A673 (cell line): ENCODE measurements around the gene CTDSP2.

ENCODE experiments used
- CTCF ChIP-seq: fragments of 300-800, 200-600 bp; sonication (generic); conservative IDR thresholded peaks from 2 replicates; pipeline ENCODE4 v1.5.1; 2017; ENCODE audit warnings: low read depth, mild to moderate bottlenecking, antibody characterized with exemption, low read length, moderate library complexity, mixed read lengths
- EZH2 ChIP-seq: fragments of 200-600 bp; sonication (generic); IDR thresholded peaks from 2 replicates; pipeline ENCODE4 v1.6.1; 2017; ENCODE audit warnings: borderline replicate concordance, low read depth, mild to moderate bottlenecking, mixed read lengths, antibody characterized with exemption, low read length; ENCODE audit not compliant: poor library complexity, severe bottlenecking

- TF ChIP-seq CTCF: no peak
- TF ChIP-seq EZH2: no peak
Observed at GRCh38 chr12:57869927-57870318, 23.4 kb upstream of the CTDSP2 start.
